NOMO-1 treated with dmso at 0.1 percent for 144 hours (cell line): Measurements from ENCODE around the gene COX14.
"Not testable (repeated sequence)": the region's sequence is repeated elsewhere in the genome, so short reads cannot be mapped to it uniquely, and the experiment has no call there.

Experiments used
- DNase-seq: peaks from one replicate; lab custom pipeline; 2025; ENCODE audit not compliant: unreplicated experiment; lab: John Stamatoyannopoulos, UW

The COX14 gene

GRCh38 chr12:50151047-50151687 lies 39.1 kb downstream of the COX14 start:
- DNase-seq, result no peak

- not testable (repeated sequence) for DNase-seq
Observed at GRCh38 chr12:50154947-50155346, 42.9 kb downstream of the COX14 start.

GRCh38 chr12:50156641-50157040 lies 44.6 kb downstream of the COX14 start:
- DNase-seq, result no peak

GRCh38 chr12:50157259-50157658 lies 45.2 kb downstream of the COX14 start:
- no peak for DNase-seq

- DNase-seq, result no peak
Observed at GRCh38 chr12:50160643-50161042, 48.6 kb downstream of the COX14 start.

- no peak for DNase-seq
Observed at GRCh38 chr12:50162230-50162629, 50.2 kb downstream of the COX14 start.

- no peak for DNase-seq
Observed at GRCh38 chr12:50164963-50165362, 52.9 kb downstream of the COX14 start.

- DNase-seq, result peak; percentile 25
Observed at GRCh38 chr12:50166799-50167048, 54.7 kb downstream of the COX14 start.

- DNase-seq, result peak; percentile 98
Observed at GRCh38 chr12:50167049-50167828, 55.2 kb downstream of the COX14 start, which contains the start of gene CERS5. CERS5 (minus strand) TSS chr12:50167369; CDS start chr12:50167297, 72 bp downstream.
